SK-N-SH (cell line): ENCODE results near the gene SLC4A8.

Experiments used
- CHD2 ChIP-seq: fragments of 150-350 bp; IDR thresholded peaks from 2 replicates; pipeline ENCODE4 v1.6.1; 2018; ENCODE audit warnings: low read length; ENCODE audit not compliant: partially characterized antibody
- EZH2phosphoT487 ChIP-seq: fragments of 200-600 bp; sonication (generic); IDR thresholded peaks from 2 replicates; pipeline ENCODE4 v1.6.1; 2017; ENCODE audit warnings: low read depth, mixed run types, mild to moderate bottlenecking, antibody characterized with exemption, moderate library complexity, borderline replicate concordance
- NFIC ChIP-seq: IDR thresholded peaks from 2 replicates; pipeline ENCODE4 v1.4.0; 2012; ENCODE audit warnings: borderline replicate concordance
- RCOR1 ChIP-seq: fragments of 150-350 bp; IDR thresholded peaks from 2 replicates; pipeline ENCODE4 v1.6.1; 2017; ENCODE audit warnings: antibody characterized with exemption, low read length
- TF ChIP-seq, protein P1 (sequence below): fragments of 200-600 bp; sonication (generic); IDR thresholded peaks from 2 replicates; pipeline ENCODE4 v1.6.1; 2017; ENCODE audit warnings: antibody characterized with exemption, mild to moderate bottlenecking, moderate library complexity
- TF ChIP-seq, protein P2 (sequence below): fragments of 150-350 bp; IDR thresholded peaks from 2 replicates; pipeline ENCODE4 v1.6.1; 2016; ENCODE audit warnings: mild to moderate bottlenecking, low read depth, low read length
- TF ChIP-seq, protein P3 (sequence below): IDR thresholded peaks from 2 replicates; pipeline ENCODE4; 2012

DNA sequence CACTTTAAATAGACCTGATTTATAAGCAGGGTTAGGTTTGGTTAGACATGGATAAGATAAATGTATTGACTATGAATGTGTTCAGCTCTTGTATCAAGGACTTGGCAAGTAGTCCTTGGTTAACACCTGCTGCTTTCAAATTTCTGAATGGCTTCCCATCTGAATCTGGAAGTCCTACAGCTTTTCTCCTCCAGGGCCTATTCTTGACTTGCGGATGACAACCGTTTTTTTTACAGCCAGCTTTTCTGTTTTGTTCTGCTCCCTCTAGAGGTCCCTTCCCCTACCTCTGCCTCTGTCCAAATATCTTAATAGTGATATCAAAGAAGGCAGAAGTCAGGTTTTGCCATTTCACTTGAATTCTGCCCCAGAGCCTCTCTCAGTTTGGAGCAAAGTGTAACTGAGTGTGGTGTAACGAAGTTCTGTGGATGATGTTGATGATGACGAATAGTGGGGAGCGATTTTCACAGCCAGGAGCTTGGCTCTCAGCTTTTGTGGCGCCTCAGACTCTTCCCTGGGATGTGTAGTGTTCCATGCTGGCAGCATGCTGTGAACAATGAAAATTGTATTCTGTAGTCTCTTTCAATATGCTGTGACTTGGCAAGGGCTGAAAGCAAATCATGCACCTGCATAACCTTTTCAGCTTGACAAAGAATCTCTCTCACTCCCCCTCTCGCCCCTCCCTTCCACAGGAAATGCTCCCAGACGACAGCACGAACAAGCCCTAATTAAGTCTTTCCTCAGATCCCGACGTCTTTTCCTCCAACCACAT, 5.0 kb upstream of the SLC4A8 start:
- TF ChIP-seq, protein P1, sequence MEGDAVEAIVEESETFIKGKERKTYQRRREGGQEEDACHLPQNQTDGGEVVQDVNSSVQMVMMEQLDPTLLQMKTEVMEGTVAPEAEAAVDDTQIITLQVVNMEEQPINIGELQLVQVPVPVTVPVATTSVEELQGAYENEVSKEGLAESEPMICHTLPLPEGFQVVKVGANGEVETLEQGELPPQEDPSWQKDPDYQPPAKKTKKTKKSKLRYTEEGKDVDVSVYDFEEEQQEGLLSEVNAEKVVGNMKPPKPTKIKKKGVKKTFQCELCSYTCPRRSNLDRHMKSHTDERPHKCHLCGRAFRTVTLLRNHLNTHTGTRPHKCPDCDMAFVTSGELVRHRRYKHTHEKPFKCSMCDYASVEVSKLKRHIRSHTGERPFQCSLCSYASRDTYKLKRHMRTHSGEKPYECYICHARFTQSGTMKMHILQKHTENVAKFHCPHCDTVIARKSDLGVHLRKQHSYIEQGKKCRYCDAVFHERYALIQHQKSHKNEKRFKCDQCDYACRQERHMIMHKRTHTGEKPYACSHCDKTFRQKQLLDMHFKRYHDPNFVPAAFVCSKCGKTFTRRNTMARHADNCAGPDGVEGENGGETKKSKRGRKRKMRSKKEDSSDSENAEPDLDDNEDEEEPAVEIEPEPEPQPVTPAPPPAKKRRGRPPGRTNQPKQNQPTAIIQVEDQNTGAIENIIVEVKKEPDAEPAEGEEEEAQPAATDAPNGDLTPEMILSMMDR = no peak
- TF ChIP-seq, protein P2, sequence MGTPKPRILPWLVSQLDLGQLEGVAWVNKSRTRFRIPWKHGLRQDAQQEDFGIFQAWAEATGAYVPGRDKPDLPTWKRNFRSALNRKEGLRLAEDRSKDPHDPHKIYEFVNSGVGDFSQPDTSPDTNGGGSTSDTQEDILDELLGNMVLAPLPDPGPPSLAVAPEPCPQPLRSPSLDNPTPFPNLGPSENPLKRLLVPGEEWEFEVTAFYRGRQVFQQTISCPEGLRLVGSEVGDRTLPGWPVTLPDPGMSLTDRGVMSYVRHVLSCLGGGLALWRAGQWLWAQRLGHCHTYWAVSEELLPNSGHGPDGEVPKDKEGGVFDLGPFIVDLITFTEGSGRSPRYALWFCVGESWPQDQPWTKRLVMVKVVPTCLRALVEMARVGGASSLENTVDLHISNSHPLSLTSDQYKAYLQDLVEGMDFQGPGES = no peak
- no peak for TF ChIP-seq NFIC
- no peak for TF ChIP-seq CHD2
- TF ChIP-seq EZH2phosphoT487 = no peak
- TF ChIP-seq, protein P3, sequence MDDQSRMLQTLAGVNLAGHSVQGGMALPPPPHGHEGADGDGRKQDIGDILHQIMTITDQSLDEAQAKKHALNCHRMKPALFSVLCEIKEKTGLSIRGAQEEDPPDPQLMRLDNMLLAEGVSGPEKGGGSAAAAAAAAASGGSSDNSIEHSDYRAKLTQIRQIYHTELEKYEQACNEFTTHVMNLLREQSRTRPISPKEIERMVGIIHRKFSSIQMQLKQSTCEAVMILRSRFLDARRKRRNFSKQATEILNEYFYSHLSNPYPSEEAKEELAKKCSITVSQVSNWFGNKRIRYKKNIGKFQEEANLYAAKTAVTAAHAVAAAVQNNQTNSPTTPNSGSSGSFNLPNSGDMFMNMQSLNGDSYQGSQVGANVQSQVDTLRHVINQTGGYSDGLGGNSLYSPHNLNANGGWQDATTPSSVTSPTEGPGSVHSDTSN = no peak
- no peak for TF ChIP-seq RCOR1
